GM23248 (cell line): ENCODE data around the gene PPFIBP1. TPM values are rescaled to one million over a fixed set of nuclear protein-coding genes. Genes with fewer than 3 reads are reported as not detected.

Experiments
- DNase-seq: peaks from one replicate; pipeline ENCODE4 v3.0.0-alpha.2; 2015
- H2AFZ ChIP-seq: fragments of 200-600 bp; sonication (generic); 2 replicates; pipeline ENCODE4 v1.6.1; 2016; ENCODE audit warnings: antibody characterized with exemption
- H3F3A ChIP-seq: fragments of 200-600 bp; sonication (generic); 2 replicates; pipeline ENCODE4 v1.6.1; 2016; ENCODE audit warnings: mild to moderate bottlenecking, antibody characterized with exemption, mixed run types; ENCODE audit not compliant: insufficient read depth
- H3K27ac ChIP-seq: fragments of 200-600 bp; sonication (generic); 2 replicates; pipeline ENCODE4 v1.5.1; 2016; ENCODE audit warnings: mild to moderate bottlenecking
- H3K27me3 ChIP-seq: fragments of 200-600 bp; sonication (generic); replicated peaks from 2 replicates; pipeline ENCODE4 v1.6.1; 2016; ENCODE audit warnings: mild to moderate bottlenecking; ENCODE audit not compliant: insufficient read depth
- H3K36me3 ChIP-seq: fragments of 200-600 bp; sonication (generic); 2 replicates; pipeline ENCODE4 v1.6.1; 2016; ENCODE audit warnings: low read depth, mild to moderate bottlenecking
- H3K4me1 ChIP-seq: fragments of 200-600 bp; sonication (generic); 2 replicates; pipeline ENCODE4 v1.6.1; 2016; ENCODE audit warnings: mild to moderate bottlenecking; ENCODE audit not compliant: insufficient read depth
- H3K4me2 ChIP-seq: fragments of 200-600 bp; sonication (generic); one replicate; pipeline ENCODE4 v1.6.1; 2016; ENCODE audit warnings: mild to moderate bottlenecking; ENCODE audit not compliant: unreplicated experiment
- H3K4me3 ChIP-seq: fragments of 200-600 bp; sonication (generic); 2 replicates; pipeline ENCODE4 v1.5.1; 2016; ENCODE audit warnings: mild to moderate bottlenecking
- H3K79me2 ChIP-seq: fragments of 200-600 bp; sonication (generic); 2 replicates; pipeline ENCODE4 v1.6.1; 2016; ENCODE audit warnings: mild to moderate bottlenecking; ENCODE audit not compliant: insufficient read depth
- H3K9ac ChIP-seq: fragments of 200-600 bp; sonication (generic); 2 replicates; pipeline ENCODE4 v1.6.1; 2016; ENCODE audit warnings: mild to moderate bottlenecking
- H3K9me2 ChIP-seq: fragments of 200-600 bp; sonication (generic); 2 replicates; pipeline ENCODE4 v1.6.1; 2016; ENCODE audit warnings: mixed run types, mild to moderate bottlenecking, moderate library complexity; ENCODE audit not compliant: insufficient read depth
- H3K9me3 ChIP-seq: fragments of 200-600 bp; sonication (generic); one replicate; pipeline ENCODE4 v1.6.1; 2017; ENCODE audit warnings: low read depth
- H4K20me1 ChIP-seq: fragments of 200-600 bp; sonication (generic); 2 replicates; pipeline ENCODE4 v1.6.0; 2016; ENCODE audit not compliant: insufficient read depth
- EZH2 ChIP-seq: fragments of 200-600 bp; sonication (generic); IDR thresholded peaks from 2 replicates; pipeline ENCODE4 v1.6.1; 2018; ENCODE audit warnings: antibody characterized with exemption, mild to moderate bottlenecking; ENCODE audit not compliant: insufficient read depth, poor library complexity, severe bottlenecking
- EZH2phosphoT487 ChIP-seq: fragments of 200-600 bp; sonication (generic); IDR thresholded peaks from 2 replicates; pipeline ENCODE4 v1.6.1; 2018; ENCODE audit warnings: antibody characterized with exemption, moderate library complexity, mild to moderate bottlenecking, low read depth; ENCODE audit not compliant: insufficient read depth
- WGBS, 2 experiments: methylation state at CpG; one replicate each; pipeline ENCODE4 v1.1.6; 2015 to 2017; ENCODE audit warnings: low lambda C conversion rate in 2 of 2, low coverage in 1 of 2; ENCODE audit errors: missing lambda C conversion rate in 2 of 2; 5-methylcytosine and 5-hydroxymethylcytosine counted together
- in situ Hi-C: fragments of 300-500 bp; cut with MboI; formaldehyde crosslinking; loops from 2 replicates; pipeline ENCODE4 v1.15.0; 2020
- polyA plus RNA-seq: library from polyadenylated mRNA; unstranded; fragments of >200 nt; fragmentation: Nextera tagmentation; extraction: Ambion mirVana; gene quantifications from 2 replicates; pipeline ENCODE4 v1.2.1, GENCODE V29; 2016
- total RNA-seq: library from RNA; depleted of rRNA; stranded (reverse); fragments of >200 nt; shearing (Covaris generic); gene quantifications from 2 replicates; pipeline ENCODE4 v1.2.3, GENCODE V29; 2014; rRNA removed

The PPFIBP1 gene
- total and polyA plus RNA-seq, 2 experiments from 2014 or later = 86.0 to 101 TPM

GRCh38 chr12:27743601-27744000, 219.6 kb downstream of the PPFIBP1 start:
- Histone ChIP-seq H3K79me2 (peaks cover 31% of the 10 kb centered on the region), H2AFZ (no peak overlapping the region), H3K9me3 (no peaks in the 10 kb centered on the region), H3K27ac (no peak overlapping the region), H3K36me3 (peaks cover 15% of the 10 kb centered on the region), H3F3A (peaks cover 27% of the 10 kb centered on the region), H3K4me1 (peaks cover 21% of the 10 kb centered on the region), H3K4me2 (no peak overlapping the region), H3K27me3 (no peaks in the 10 kb centered on the region), H3K9ac (no peak overlapping the region), H4K20me1 (no peaks in the 10 kb centered on the region), H3K4me3 (no peak overlapping the region), H3K9me2 (no peaks in the 10 kb centered on the region)
- in situ Hi-C loops = no loop called here
- DNase-seq = no peak
- TF ChIP-seq EZH2 (no peak), EZH2phosphoT487 (no peak)
- WGBS, 2 experiments = 92% methylated on average over 5 of the region's 5 CpGs

Other genes starting within 250 kb of the PPFIBP1 start
- gene BMAL2, start 191.4 kb upstream of the PPFIBP1 start, total RNA-seq = 27.3 and 28.7 TPM in 2 replicates
- gene BMAL2, start 191.4 kb upstream of the PPFIBP1 start, polyA plus RNA-seq = 14.8 and 14.9 TPM in 2 replicates
- gene SMCO2, start 77.5 kb upstream of the PPFIBP1 start, total RNA-seq = not detected in 2 replicates
- 0.18 TPM in 1 of 2 replicates, not detected in the other for gene SMCO2, start 77.5 kb upstream of the PPFIBP1 start, polyA plus RNA-seq
- 0.51 and 0.54 TPM in 2 replicates for gene REP15, start 172.2 kb downstream of the PPFIBP1 start, total RNA-seq
- gene REP15, start 172.2 kb downstream of the PPFIBP1 start, polyA plus RNA-seq = 0.60 and 1.5 TPM in 2 replicates
- 40.3 and 55.9 TPM in 2 replicates for gene MRPS35, start 186.6 kb downstream of the PPFIBP1 start, total RNA-seq
- 65.6 and 66.7 TPM in 2 replicates for gene MRPS35, start 186.6 kb downstream of the PPFIBP1 start, polyA plus RNA-seq